A673 (cell line): ENCODE results near the gene PARD6B. TPM values are rescaled to one million over a fixed set of nuclear protein-coding genes. Genes with fewer than 3 reads are reported as not detected.

Source experiments
- BruUV-seq: library from RNA; stranded (reverse); fragments of 400-500 nt; replicated peaks from 2 replicates; lab custom pipeline; 2021; lab: Mats Ljungman, UMichigan
- CTCF ChIA-PET: fragments of 300-600 bp; sonication (Branson Sonifier 250); formaldehyde crosslinking; loops from one replicate; lab custom pipeline; 2022; ENCODE audit warnings: antibody characterized with exemption; lab: Charles Lee
- POLR2A ChIA-PET: fragments of 300-600 bp; sonication (Branson Sonifier 250); formaldehyde crosslinking; loops from one replicate; lab custom pipeline; 2022; ENCODE audit warnings: antibody characterized with exemption; ENCODE audit not compliant: low non-redundant PET; lab: Charles Lee
- DNase-seq: peaks from one replicate; pipeline ENCODE4 v3.0.0-alpha.2; 2015; ENCODE audit warnings: low spot score
- H3K27ac ChIP-seq: fragments of 200-600 bp; sonication (generic); 2 replicates; pipeline ENCODE4 v1.5.1; 2016; ENCODE audit warnings: mixed run types, low read depth, mild to moderate bottlenecking, mixed read lengths, antibody characterized with exemption, low read length; ENCODE audit not compliant: poor library complexity, severe bottlenecking
- H3K27me3 ChIP-seq: fragments of 200-600 bp; sonication (generic); replicated peaks from 2 replicates; pipeline ENCODE4 v1.6.1; 2017; ENCODE audit warnings: mixed run types, low read depth, mild to moderate bottlenecking, mixed read lengths, antibody characterized with exemption, low read length; ENCODE audit not compliant: insufficient read depth, poor library complexity
- H3K36me3 ChIP-seq: fragments of 200-600 bp; sonication (generic); 2 replicates; pipeline ENCODE4 v1.6.1; 2016; ENCODE audit warnings: mixed run types, mild to moderate bottlenecking, mixed read lengths, antibody characterized with exemption, low read length; ENCODE audit not compliant: insufficient read depth, poor library complexity, severe bottlenecking
- H3K4me1 ChIP-seq: fragments of 200-600 bp; sonication (generic); 2 replicates; pipeline ENCODE4 v1.6.1; 2017; ENCODE audit warnings: mixed run types, mild to moderate bottlenecking, mixed read lengths, antibody characterized with exemption, low read length; ENCODE audit not compliant: insufficient read depth, poor library complexity, severe bottlenecking
- H3K4me3 ChIP-seq: fragments of 200-600 bp; sonication (generic); 2 replicates; pipeline ENCODE4 v1.5.1; 2016; ENCODE audit warnings: low read depth, mixed run types, mild to moderate bottlenecking, mixed read lengths, low read length; ENCODE audit not compliant: poor library complexity, severe bottlenecking
- H3K9me3 ChIP-seq: fragments of 200-600 bp; sonication (generic); 2 replicates; pipeline ENCODE4 v1.6.1; 2016; ENCODE audit warnings: mixed run types, low read depth, mild to moderate bottlenecking, mixed read lengths, antibody characterized with exemption, low read length; ENCODE audit not compliant: poor library complexity, severe bottlenecking
- CTCF ChIP-seq: fragments of 300-800, 200-600 bp; sonication (generic); conservative IDR thresholded peaks from 2 replicates; pipeline ENCODE4 v1.5.1; 2017; ENCODE audit warnings: low read depth, mild to moderate bottlenecking, antibody characterized with exemption, low read length, moderate library complexity, mixed read lengths
- EZH2 ChIP-seq: fragments of 200-600 bp; sonication (generic); IDR thresholded peaks from 2 replicates; pipeline ENCODE4 v1.6.1; 2017; ENCODE audit warnings: borderline replicate concordance, low read depth, mild to moderate bottlenecking, mixed read lengths, antibody characterized with exemption, low read length; ENCODE audit not compliant: poor library complexity, severe bottlenecking
- intact Hi-C: fragments of 100-400 bp; cut with micrococcal nuclease; formaldehyde crosslinking; loops from one replicate; pipeline ENCODE4 v1.10.0; 2022; ENCODE audit not compliant: unreplicated experiment
- total RNA-seq: library from RNA; stranded (reverse); gene quantifications from 2 replicates; pipeline ENCODE4 v1.2.3, GENCODE V29; 2021

PARD6B gene
- total RNA-seq, 1 experiment from 2014 or later, result 28.1 TPM

- H3K27ac ChIP-seq, result peak overlapping the region; percentile 66
- no peaks in the 10 kb centered on the region for H3K36me3 ChIP-seq
- ChIA-PET POLR2A (no interaction called here), CTCF (no interaction called here)
- intact Hi-C loops, result no loop called here
- no peak for DNase-seq
- H3K4me3 ChIP-seq, result no peak overlapping the region
- no peaks in the 10 kb centered on the region for H3K27me3 ChIP-seq
- peaks cover 21% of the 10 kb centered on the region for H3K4me1 ChIP-seq
- BruUV-seq, result no TSS peak
- TF ChIP-seq EZH2 (no peak), CTCF (no peak)
- H3K9me3 ChIP-seq, result no peaks in the 10 kb centered on the region
These were observed 5.7 kb upstream of the PARD6B start for GRCh38 chr20:50725724-50726005.

- BruUV-seq, result no TSS peak
- ChIA-PET POLR2A (no interaction called here), CTCF (no interaction called here)
- Histone ChIP-seq H3K4me1 (peaks cover 22% of the 10 kb centered on the region), H3K27ac (no peak overlapping the region), H3K4me3 (no peak overlapping the region), H3K9me3 (no peaks in the 10 kb centered on the region), H3K36me3 (no peaks in the 10 kb centered on the region), H3K27me3 (no peaks in the 10 kb centered on the region)
- no peak for DNase-seq
- intact Hi-C loops, result no loop called here
- TF ChIP-seq EZH2 (no peak), CTCF (no peak)
These were observed 4.2 kb upstream of the PARD6B start for GRCh38 chr20:50726955-50727791.

- ChIA-PET CTCF (interaction anchor here (0.6 kb wide), 1 partner anchor 549 kb away, joined by 3 read pairs; no protein-coding TSS in a partner anchor), POLR2A (no interaction called here)
- DNase-seq, result no peak
- TF ChIP-seq CTCF (no peak), EZH2 (no peak)
- no peak overlapping the region for H3K4me3 ChIP-seq
- H3K36me3 ChIP-seq, result no peaks in the 10 kb centered on the region
- no peaks in the 10 kb centered on the region for H3K27me3 ChIP-seq
- no TSS peak for BruUV-seq
- peaks cover 22% of the 10 kb centered on the region for H3K4me1 ChIP-seq
- intact Hi-C loops, result no loop called here
- H3K9me3 ChIP-seq, result no peaks in the 10 kb centered on the region
- H3K27ac ChIP-seq, result no peak overlapping the region
These were observed 3.4 kb upstream of the PARD6B start for GRCh38 chr20:50727792-50728485.
